Measurements from ENCODE around the gene SLC35A5. TPM values are rescaled to one million over a fixed set of nuclear protein-coding genes. Genes with fewer than 3 reads are reported as not detected.

SLC35A5 gene
- total RNA-seq, 2 donors from 2014 or later, result 16.4 to 16.5 TPM

- Histone ChIP-seq H3K9me3 (no peaks in the 10 kb centered on the region), H3K27me3 (no peaks in the 10 kb centered on the region), H3K27ac (no peak overlapping the region), H3K4me1 (no peaks in the 10 kb centered on the region), H3K36me3 (no peaks in the 10 kb centered on the region), H3K4me3 (no peak overlapping the region)
- no peak for DNase-seq (ENCODE audit: low spot score)
- TF ChIP-seq, protein P1, sequence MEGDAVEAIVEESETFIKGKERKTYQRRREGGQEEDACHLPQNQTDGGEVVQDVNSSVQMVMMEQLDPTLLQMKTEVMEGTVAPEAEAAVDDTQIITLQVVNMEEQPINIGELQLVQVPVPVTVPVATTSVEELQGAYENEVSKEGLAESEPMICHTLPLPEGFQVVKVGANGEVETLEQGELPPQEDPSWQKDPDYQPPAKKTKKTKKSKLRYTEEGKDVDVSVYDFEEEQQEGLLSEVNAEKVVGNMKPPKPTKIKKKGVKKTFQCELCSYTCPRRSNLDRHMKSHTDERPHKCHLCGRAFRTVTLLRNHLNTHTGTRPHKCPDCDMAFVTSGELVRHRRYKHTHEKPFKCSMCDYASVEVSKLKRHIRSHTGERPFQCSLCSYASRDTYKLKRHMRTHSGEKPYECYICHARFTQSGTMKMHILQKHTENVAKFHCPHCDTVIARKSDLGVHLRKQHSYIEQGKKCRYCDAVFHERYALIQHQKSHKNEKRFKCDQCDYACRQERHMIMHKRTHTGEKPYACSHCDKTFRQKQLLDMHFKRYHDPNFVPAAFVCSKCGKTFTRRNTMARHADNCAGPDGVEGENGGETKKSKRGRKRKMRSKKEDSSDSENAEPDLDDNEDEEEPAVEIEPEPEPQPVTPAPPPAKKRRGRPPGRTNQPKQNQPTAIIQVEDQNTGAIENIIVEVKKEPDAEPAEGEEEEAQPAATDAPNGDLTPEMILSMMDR (IDR thresholded peaks at IDR 0.05), result no peak
Observed at GRCh38 chr3:112619295-112619694, 57.5 kb downstream of the SLC35A5 start.

DNA sequence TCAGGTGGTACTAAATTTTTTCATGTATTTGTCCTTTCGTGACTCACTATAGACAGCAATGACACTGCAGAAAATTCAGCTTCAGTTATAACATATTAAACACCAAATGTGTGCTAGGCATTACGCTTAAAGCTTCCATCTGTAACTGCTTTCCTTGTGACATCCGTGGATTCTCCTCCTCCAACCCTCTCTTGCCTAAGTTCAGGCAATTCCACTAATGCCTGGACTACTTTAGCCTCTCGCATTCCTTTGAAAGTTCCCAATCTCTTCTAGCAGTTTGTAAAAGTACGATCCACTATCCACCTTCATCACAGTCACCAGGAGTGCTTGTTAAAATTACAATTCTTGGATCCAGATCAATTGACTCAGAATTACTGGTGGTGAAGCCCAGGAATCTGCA lies 61.4 kb downstream of the SLC35A5 start:
- Histone ChIP-seq H3K36me3 (peaks cover 7% of the 10 kb centered on the region), H3K27ac (no peak overlapping the region), H3K9me3 (no peaks in the 10 kb centered on the region), H3K4me3 (no peak overlapping the region), H3K4me1 (no peaks in the 10 kb centered on the region), H3K27me3 (no peaks in the 10 kb centered on the region)
- TF ChIP-seq, protein P1 (IDR thresholded peaks at IDR 0.05), result no peak
- DNase-seq (ENCODE audit: low spot score), result no peak

- Histone ChIP-seq H3K27me3 (no peaks in the 10 kb centered on the region), H3K36me3 (peaks cover 7% of the 10 kb centered on the region), H3K4me1 (no peaks in the 10 kb centered on the region), H3K4me3 (no peak overlapping the region), H3K27ac (no peak overlapping the region), H3K9me3 (no peaks in the 10 kb centered on the region)
- TF ChIP-seq, protein P1 (IDR thresholded peaks at IDR 0.05), result no peak
- DNase-seq (ENCODE audit: low spot score), result no peak
Observed at GRCh38 chr3:112623717-112624116, 61.9 kb downstream of the SLC35A5 start.

DNA sequence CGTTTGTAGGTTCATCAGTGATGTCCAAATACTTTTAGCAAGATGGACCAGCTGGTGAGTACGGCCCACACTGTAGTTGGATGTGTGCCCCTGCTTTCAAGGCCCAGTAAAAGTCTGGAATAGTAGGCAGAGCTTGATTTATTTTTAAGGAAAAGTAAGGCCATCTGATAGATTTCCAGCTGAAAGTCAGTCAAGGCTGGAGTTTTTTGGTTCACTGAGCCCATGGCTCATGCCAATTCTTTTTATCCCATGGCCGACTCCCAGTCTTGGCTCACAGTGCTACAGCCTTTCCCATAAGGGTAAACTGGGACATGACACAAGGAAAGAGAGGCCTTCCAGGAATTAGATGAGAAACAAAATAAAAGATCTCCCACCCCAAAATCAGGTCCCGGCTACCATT lies 65.6 kb downstream of the SLC35A5 start:
- H3K4me3 ChIP-seq, result no peak overlapping the region
- H3K27me3 ChIP-seq, result no peaks in the 10 kb centered on the region
- no peaks in the 10 kb centered on the region for H3K4me1 ChIP-seq
- DNase-seq (ENCODE audit: low spot score), result no peak
- H3K9me3 ChIP-seq, result no peaks in the 10 kb centered on the region
- TF ChIP-seq, protein P1 (IDR thresholded peaks at IDR 0.05), result no peak
- H3K36me3 ChIP-seq, result peaks cover 7% of the 10 kb centered on the region
- peak overlapping the region in 1 of 2 donors; percentile 49 for H3K27ac ChIP-seq

DNA sequence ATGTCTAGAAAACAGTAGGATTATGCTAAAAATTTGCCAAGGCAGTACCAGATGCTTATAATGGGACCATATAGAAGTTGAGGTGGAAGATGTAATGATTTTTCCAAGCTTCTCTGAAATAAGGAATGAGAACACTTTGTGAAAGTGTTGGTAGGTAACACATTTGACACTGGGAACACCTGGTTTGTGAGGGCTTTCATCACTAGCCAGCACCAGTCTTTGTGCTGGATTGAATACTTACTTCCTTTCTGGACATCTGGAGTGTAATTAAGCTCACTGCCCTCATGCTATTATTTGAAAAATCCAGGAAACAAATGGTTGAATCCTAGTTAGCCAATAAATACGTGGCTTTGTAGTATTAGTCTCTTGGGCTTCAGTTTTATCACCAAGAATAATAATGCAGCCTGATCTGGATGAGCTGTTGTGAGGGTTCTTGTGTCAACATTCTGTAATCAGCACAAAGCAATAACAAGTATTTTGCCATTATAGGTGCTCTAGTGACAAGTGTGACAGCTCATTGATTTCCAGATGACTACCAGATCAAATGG lies 66.1 kb downstream of the SLC35A5 start:
- Histone ChIP-seq H3K9me3 (no peaks in the 10 kb centered on the region), H3K36me3 (peaks cover 7% of the 10 kb centered on the region), H3K27me3 (no peaks in the 10 kb centered on the region), H3K27ac (peak overlapping the region in 1 of 2 donors; percentile 49), H3K4me1 (no peaks in the 10 kb centered on the region), H3K4me3 (no peak overlapping the region)
- TF ChIP-seq, protein P1 (IDR thresholded peaks at IDR 0.05), result no peak
- DNase-seq (ENCODE audit: low spot score), result no peak

DNA sequence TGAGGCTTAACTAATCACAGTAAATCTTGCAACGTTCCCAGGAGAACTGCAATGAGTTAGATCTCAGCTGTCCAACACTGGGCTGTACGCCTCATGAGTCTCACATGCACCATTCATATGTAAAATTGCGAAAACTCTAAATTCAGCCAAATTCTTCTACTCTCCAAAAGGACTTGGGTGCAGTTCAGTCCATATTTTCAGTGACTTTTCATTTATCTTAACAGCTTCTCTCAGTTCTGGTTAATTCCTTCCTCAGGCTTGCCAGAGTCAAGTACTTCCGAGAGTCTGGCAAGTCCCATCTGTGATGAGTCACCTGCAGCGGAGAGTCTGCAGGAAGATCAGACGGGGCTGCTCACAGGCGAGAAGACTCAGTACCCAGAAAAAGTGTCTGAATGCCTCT lies 67.6 kb downstream of the SLC35A5 start:
- Histone ChIP-seq H3K36me3 (peaks cover 7% of the 10 kb centered on the region), H3K4me3 (no peak overlapping the region), H3K27me3 (no peaks in the 10 kb centered on the region), H3K4me1 (no peaks in the 10 kb centered on the region), H3K27ac (peak overlapping the region in 1 of 2 donors; percentile 42), H3K9me3 (no peaks in the 10 kb centered on the region)
- TF ChIP-seq, protein P1 (IDR thresholded peaks at IDR 0.05), result no peak
- peak; percentile 77 for DNase-seq (ENCODE audit: low spot score)
